ENCODE measurements around the gene PHLDA2.

DNA sequence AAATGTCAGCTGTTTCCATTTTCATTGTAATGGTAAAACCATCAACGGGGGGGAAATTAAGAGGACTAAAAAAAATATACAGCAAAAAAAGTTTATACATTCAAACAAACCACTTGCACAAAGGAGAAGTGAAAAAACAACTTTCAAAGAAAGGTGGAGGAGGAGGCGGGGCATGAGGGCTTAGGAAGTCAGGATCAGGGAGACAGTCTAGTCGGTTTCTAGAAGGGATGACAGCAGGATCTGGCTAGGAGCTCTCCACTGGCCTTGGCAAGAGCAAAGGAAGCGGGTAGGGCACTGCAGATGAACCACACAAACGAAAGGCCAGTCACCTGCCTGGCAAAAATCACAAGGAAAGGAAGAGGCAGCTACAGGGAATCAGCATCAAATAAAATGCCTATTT, 31.9 kb upstream of the PHLDA2 start:
- TF ChIP-seq POLR2A (IDR thresholded peaks at IDR 0.05) (no peak), EP300 (IDR thresholded peaks at IDR 0.05) (no peak), POLR2AphosphoS5 (IDR thresholded peaks at IDR 0.05) (no peak)
- TF ChIP-seq, protein P1, sequence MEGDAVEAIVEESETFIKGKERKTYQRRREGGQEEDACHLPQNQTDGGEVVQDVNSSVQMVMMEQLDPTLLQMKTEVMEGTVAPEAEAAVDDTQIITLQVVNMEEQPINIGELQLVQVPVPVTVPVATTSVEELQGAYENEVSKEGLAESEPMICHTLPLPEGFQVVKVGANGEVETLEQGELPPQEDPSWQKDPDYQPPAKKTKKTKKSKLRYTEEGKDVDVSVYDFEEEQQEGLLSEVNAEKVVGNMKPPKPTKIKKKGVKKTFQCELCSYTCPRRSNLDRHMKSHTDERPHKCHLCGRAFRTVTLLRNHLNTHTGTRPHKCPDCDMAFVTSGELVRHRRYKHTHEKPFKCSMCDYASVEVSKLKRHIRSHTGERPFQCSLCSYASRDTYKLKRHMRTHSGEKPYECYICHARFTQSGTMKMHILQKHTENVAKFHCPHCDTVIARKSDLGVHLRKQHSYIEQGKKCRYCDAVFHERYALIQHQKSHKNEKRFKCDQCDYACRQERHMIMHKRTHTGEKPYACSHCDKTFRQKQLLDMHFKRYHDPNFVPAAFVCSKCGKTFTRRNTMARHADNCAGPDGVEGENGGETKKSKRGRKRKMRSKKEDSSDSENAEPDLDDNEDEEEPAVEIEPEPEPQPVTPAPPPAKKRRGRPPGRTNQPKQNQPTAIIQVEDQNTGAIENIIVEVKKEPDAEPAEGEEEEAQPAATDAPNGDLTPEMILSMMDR (IDR thresholded peaks at IDR 0.05) = no peak

Measured in upper lobe of left lung (tissue), 4 donors.